Chondrocyte (in vitro differentiated cells): ENCODE measurements around the gene ATP6V0D1. TPM values are rescaled to one million over a fixed set of nuclear protein-coding genes. Genes with fewer than 3 reads are reported as not detected.

Source experiments
- DNase-seq: peaks from one replicate; pipeline ENCODE4 v3.0.0; 2021; ENCODE audit warnings: mixed read lengths, low spot score
- H3K27ac Mint-ChIP-seq: one replicate; pipeline ENCODE4 v1.8.0; 2021; ENCODE audit warnings: mild to moderate bottlenecking, moderate library complexity, mixed read lengths; ENCODE audit not compliant: unreplicated experiment
- H3K27me3 Mint-ChIP-seq: 2 replicates; pipeline ENCODE4 v1.8.0; 2021; ENCODE audit warnings: low read depth, mixed read lengths
- H3K36me3 Mint-ChIP-seq: 2 replicates; pipeline ENCODE4 v1.8.0; 2021; ENCODE audit warnings: low read depth, mixed read lengths
- H3K4me1 Mint-ChIP-seq: 2 replicates; pipeline ENCODE4 v1.8.0; 2021; ENCODE audit warnings: low read depth, mild to moderate bottlenecking, mixed read lengths
- H3K4me3 Mint-ChIP-seq: one replicate; pipeline ENCODE4 v1.8.0; 2021; ENCODE audit warnings: mild to moderate bottlenecking, moderate library complexity, mixed read lengths; ENCODE audit not compliant: unreplicated experiment
- H3K9me3 Mint-ChIP-seq: 2 replicates; pipeline ENCODE4 v1.8.0; 2021; ENCODE audit warnings: low read depth, mixed read lengths
- total RNA-seq: library from RNA; stranded (reverse); gene quantifications from 3 replicates; pipeline ENCODE4 v1.2.1, GENCODE V29; 2021
- TF ChIP-seq, protein P1 (sequence below): fragments of 200-600 bp; sonication (generic); IDR thresholded peaks from 2 replicates; pipeline ENCODE4 v1.5.0; 2021; ENCODE audit warnings: antibody characterized with exemption, mild to moderate bottlenecking, moderate library complexity

The ATP6V0D1 gene
- total RNA-seq, 1 donor from 2014 or later: 85.5 TPM

GRCh38 chr16:67449739-67450138, 31.2 kb downstream of the ATP6V0D1 start:
- peaks cover 12% of the 10 kb centered on the region for H3K36me3 Mint-ChIP-seq
- no peak overlapping the region for H3K4me3 Mint-ChIP-seq
- H3K4me1 Mint-ChIP-seq: peaks cover 17% of the 10 kb centered on the region
- no peak overlapping the region for H3K27ac Mint-ChIP-seq
- DNase-seq: no peak
- TF ChIP-seq, protein P1, sequence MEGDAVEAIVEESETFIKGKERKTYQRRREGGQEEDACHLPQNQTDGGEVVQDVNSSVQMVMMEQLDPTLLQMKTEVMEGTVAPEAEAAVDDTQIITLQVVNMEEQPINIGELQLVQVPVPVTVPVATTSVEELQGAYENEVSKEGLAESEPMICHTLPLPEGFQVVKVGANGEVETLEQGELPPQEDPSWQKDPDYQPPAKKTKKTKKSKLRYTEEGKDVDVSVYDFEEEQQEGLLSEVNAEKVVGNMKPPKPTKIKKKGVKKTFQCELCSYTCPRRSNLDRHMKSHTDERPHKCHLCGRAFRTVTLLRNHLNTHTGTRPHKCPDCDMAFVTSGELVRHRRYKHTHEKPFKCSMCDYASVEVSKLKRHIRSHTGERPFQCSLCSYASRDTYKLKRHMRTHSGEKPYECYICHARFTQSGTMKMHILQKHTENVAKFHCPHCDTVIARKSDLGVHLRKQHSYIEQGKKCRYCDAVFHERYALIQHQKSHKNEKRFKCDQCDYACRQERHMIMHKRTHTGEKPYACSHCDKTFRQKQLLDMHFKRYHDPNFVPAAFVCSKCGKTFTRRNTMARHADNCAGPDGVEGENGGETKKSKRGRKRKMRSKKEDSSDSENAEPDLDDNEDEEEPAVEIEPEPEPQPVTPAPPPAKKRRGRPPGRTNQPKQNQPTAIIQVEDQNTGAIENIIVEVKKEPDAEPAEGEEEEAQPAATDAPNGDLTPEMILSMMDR: no peak
- H3K9me3 Mint-ChIP-seq: no peaks in the 10 kb centered on the region
- no peaks in the 10 kb centered on the region for H3K27me3 Mint-ChIP-seq

GRCh38 chr16:67449336-67449735, 31.6 kb downstream of the ATP6V0D1 start:
- Mint-ChIP-seq H3K4me3 (no peak overlapping the region), H3K9me3 (no peaks in the 10 kb centered on the region), H3K27ac (no peak overlapping the region), H3K4me1 (peaks cover 17% of the 10 kb centered on the region), H3K36me3 (peaks cover 12% of the 10 kb centered on the region), H3K27me3 (no peaks in the 10 kb centered on the region)
- TF ChIP-seq, protein P1: no peak
- no peak for DNase-seq

GRCh38 chr16:67448580-67448979, 32.4 kb downstream of the ATP6V0D1 start:
- H3K27ac Mint-ChIP-seq: no peak overlapping the region
- TF ChIP-seq, protein P1: no peak
- H3K36me3 Mint-ChIP-seq: peaks cover 12% of the 10 kb centered on the region
- H3K27me3 Mint-ChIP-seq: no peaks in the 10 kb centered on the region
- no peaks in the 10 kb centered on the region for H3K9me3 Mint-ChIP-seq
- DNase-seq: no peak
- H3K4me1 Mint-ChIP-seq: peaks cover 12% of the 10 kb centered on the region
- H3K4me3 Mint-ChIP-seq: no peak overlapping the region

GRCh38 chr16:67447508-67448076, 33.4 kb downstream of the ATP6V0D1 start:
- no peaks in the 10 kb centered on the region for H3K27me3 Mint-ChIP-seq
- H3K27ac Mint-ChIP-seq: no peak overlapping the region
- TF ChIP-seq, protein P1: peak; percentile 64
- no peaks in the 10 kb centered on the region for H3K9me3 Mint-ChIP-seq
- H3K4me1 Mint-ChIP-seq: peaks cover 12% of the 10 kb centered on the region
- DNase-seq: no peak
- no peak overlapping the region for H3K4me3 Mint-ChIP-seq
- peaks cover 10% of the 10 kb centered on the region for H3K36me3 Mint-ChIP-seq

GRCh38 chr16:67446968-67447507, 33.9 kb downstream of the ATP6V0D1 start:
- Mint-ChIP-seq H3K4me1 (peaks cover 12% of the 10 kb centered on the region), H3K4me3 (no peak overlapping the region), H3K36me3 (peaks cover 10% of the 10 kb centered on the region), H3K9me3 (no peaks in the 10 kb centered on the region), H3K27me3 (no peaks in the 10 kb centered on the region), H3K27ac (no peak overlapping the region)
- DNase-seq: no peak
- TF ChIP-seq, protein P1: no peak
